ENCODE data around the gene NAV2. TPM values are rescaled to one million over a fixed set of nuclear protein-coding genes. Genes with fewer than 3 reads are reported as not detected.

The NAV2 gene
- total and polyA plus RNA-seq, 2 experiments from 2014 or later = 26.0 to 45.0 TPM

DNA sequence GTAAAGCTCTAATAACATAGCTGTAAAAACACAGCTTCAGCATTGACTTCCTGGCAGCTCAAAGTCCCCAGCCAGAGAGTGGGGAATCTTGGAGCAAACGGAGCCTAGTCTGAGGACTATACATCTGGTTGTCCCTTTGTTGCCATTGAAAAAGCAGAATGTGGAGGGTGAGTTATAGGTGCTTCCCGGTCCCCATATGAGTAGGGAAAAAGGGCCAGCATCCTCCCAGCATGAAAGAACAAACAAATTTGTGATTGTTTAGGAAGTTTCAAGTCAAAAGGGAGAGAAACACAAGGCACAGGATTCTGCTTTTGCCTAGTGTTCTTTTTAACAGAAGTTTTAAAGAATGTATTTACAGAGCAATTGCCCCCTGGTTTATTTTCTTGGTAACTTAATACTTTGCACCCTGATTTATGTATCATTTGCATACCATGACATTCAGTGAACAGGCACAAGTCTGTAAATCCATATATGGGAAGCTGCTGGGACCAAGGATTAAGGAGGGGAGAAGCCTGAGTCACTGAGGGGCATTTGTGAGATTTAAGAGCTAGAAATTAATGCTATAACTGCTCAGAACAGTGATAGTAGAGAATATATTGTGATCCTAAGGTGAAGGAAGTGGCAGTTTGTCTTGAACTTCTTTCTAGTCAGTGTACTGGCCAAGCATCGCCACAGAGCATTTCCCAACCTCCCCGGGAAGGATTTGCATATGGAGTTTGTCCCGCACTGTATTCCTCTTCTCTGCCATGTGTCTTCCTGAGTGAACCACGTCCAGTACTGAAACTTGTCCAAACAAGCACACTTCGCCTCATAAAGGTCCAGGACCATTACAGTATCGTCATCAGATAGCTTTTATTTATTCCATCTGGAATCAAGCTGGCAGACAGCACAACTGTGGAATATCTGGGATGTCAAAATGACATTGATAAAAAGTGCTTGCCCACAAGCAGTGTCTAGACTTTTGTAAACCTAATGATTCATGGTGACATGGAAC, 344.6 kb downstream of the NAV2 start (continued):
- no peak for TF ChIP-seq EZH2phosphoT487 (IDR thresholded peaks at IDR 0.05; ENCODE audit: unreplicated experiment)
- no peak for TF ChIP-seq JUNB (IDR thresholded peaks at IDR 0.05; ENCODE audit: unreplicated experiment)
- no peak for TF ChIP-seq EZH2 (IDR thresholded peaks at IDR 0.05; ENCODE audit: low read depth, unreplicated experiment)
- no peak for TF ChIP-seq CREB1 (CRISPR knock-in tag; IDR thresholded peaks at IDR 0.05; ENCODE audit: low read depth)
- TF ChIP-seq ZNF114 (CRISPR knock-in tag; IDR thresholded peaks at IDR 0.05) = no peak
- TF ChIP-seq, protein P1, sequence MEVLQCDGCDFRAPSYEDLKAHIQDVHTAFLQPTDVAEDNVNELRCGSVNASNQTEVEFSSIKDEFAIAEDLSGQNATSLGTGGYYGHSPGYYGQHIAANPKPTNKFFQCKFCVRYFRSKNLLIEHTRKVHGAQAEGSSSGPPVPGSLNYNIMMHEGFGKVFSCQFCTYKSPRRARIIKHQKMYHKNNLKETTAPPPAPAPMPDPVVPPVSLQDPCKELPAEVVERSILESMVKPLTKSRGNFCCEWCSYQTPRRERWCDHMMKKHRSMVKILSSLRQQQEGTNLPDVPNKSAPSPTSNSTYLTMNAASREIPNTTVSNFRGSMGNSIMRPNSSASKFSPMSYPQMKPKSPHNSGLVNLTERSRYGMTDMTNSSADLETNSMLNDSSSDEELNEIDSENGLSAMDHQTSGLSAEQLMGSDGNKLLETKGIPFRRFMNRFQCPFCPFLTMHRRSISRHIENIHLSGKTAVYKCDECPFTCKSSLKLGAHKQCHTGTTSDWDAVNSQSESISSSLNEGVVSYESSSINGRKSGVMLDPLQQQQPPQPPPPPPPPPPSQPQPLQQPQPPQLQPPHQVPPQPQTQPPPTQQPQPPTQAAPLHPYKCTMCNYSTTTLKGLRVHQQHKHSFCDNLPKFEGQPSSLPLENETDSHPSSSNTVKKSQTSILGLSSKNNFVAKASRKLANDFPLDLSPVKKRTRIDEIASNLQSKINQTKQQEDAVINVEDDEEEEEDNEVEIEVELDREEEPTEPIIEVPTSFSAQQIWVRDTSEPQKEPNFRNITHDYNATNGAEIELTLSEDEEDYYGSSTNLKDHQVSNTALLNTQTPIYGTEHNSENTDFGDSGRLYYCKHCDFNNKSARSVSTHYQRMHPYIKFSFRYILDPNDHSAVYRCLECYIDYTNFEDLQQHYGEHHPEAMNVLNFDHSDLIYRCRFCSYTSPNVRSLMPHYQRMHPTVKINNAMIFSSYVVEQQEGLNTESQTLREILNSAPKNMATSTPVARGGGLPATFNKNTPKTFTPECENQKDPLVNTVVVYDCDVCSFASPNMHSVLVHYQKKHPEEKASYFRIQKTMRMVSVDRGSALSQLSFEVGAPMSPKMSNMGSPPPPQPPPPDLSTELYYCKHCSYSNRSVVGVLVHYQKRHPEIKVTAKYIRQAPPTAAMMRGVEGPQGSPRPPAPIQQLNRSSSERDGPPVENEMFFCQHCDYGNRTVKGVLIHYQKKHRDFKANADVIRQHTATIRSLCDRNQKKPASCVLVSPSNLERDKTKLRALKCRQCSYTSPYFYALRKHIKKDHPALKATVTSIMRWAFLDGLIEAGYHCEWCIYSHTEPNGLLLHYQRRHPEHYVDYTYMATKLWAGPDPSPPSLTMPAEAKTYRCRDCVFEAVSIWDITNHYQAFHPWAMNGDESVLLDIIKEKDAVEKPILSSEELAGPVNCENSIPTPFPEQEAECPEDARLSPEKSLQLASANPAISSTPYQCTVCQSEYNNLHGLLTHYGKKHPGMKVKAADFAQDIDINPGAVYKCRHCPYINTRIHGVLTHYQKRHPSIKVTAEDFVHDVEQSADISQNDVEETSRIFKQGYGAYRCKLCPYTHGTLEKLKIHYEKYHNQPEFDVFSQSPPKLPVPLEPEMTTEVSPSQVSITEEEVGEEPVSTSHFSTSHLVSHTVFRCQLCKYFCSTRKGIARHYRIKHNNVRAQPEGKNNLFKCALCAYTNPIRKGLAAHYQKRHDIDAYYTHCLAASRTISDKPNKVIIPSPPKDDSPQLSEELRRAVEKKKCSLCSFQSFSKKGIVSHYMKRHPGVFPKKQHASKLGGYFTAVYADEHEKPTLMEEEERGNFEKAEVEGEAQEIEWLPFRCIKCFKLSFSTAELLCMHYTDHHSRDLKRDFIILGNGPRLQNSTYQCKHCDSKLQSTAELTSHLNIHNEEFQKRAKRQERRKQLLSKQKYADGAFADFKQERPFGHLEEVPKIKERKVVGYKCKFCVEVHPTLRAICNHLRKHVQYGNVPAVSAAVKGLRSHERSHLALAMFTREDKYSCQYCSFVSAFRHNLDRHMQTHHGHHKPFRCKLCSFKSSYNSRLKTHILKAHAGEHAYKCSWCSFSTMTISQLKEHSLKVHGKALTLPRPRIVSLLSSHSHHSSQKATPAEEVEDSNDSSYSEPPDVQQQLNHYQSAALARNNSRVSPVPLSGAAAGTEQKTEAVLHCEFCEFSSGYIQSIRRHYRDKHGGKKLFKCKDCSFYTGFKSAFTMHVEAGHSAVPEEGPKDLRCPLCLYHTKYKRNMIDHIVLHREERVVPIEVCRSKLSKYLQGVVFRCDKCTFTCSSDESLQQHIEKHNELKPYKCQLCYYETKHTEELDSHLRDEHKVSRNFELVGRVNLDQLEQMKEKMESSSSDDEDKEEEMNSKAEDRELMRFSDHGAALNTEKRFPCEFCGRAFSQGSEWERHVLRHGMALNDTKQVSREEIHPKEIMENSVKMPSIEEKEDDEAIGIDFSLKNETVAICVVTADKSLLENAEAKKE (CRISPR knock-in tag; IDR thresholded peaks at IDR 0.05) = no peak

DNA sequence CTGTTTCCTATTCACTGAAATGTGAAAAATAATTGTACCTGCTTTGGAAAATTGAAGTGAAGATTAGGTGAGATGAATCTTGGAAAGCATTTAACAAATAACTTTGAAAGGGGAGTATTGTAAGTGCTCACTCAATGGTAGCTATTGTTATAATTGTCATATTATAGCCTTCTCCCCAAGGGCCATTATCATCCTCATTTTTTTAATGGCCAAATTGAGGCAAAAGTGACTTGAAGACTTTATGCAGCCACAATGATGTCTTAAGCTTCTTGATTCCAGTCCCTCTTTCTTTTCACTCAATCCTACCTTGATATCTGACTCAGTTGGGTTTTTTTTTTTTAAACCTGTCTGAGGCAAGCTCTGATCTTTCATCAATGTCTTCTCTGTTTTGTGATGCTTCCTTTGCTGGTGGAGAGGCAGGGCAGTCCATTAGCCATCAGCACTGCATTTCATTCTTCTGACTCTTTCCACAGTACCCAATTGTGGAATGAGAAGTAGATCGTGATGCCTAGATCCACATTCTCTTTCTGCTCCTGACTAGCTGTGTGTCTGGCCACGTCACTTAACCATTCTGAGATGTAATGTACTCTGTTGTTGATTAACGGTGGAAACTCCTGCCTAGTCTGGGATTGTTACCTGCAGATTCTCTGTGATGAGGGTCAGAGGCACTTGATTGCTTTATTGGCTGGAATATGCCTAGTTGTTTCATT, 346.3 kb downstream of the NAV2 start:
- no peaks in the 10 kb centered on the region for H3K27me3 ChIP-seq (ENCODE audit: insufficient read depth)
- DNase-seq (ENCODE audit: low spot score) (no peak), ATAC-seq (no peak)
- H3K27ac ChIP-seq (ENCODE audit: low read depth) = no peak overlapping the region
- peaks cover 3% of the 10 kb centered on the region for H3K4me1 ChIP-seq (ENCODE audit: insufficient read depth)
- no peak overlapping the region for H2AFZ ChIP-seq
- H4K20me1 ChIP-seq (replicated peaks; ENCODE audit: insufficient read depth) = peaks cover 4% of the 10 kb centered on the region; the same call in 1 of the 2 replicates
- no peaks in the 10 kb centered on the region for H3F3A ChIP-seq (replicated peaks; ENCODE audit: low read depth)
- H3K9me2 ChIP-seq (ENCODE audit: insufficient read depth) = no peaks in the 10 kb centered on the region
- H3K36me3 ChIP-seq (ENCODE audit: insufficient read depth) = peaks cover 46% of the 10 kb centered on the region
- no peak overlapping the region for H3K4me3 Mint-ChIP-seq
- no peaks in the 10 kb centered on the region for H3K9me3 Mint-ChIP-seq
- peaks cover 9% of the 10 kb centered on the region; the same call in 2 of the 3 replicates for H3K4me1 Mint-ChIP-seq
- H3K79me2 ChIP-seq (replicated peaks; ENCODE audit: insufficient read depth) = no peaks in the 10 kb centered on the region
- peaks cover 92% of the 10 kb centered on the region for H3K36me3 Mint-ChIP-seq (ENCODE audit: low read depth)
- H3K4me3 ChIP-seq = no peak overlapping the region
- no peaks in the 10 kb centered on the region for H3K27me3 Mint-ChIP-seq (ENCODE audit: insufficient read depth, low read depth, poor library complexity)
- no peak overlapping the region for H3K27ac Mint-ChIP-seq
- H3K4me2 ChIP-seq = no peak overlapping the region
- TF ChIP-seq EZH2phosphoT487 (IDR thresholded peaks at IDR 0.05; ENCODE audit: unreplicated experiment) (no peak), EZH2 (IDR thresholded peaks at IDR 0.05; ENCODE audit: low read depth, unreplicated experiment) (no peak)
- TF ChIP-seq, protein P1 (CRISPR knock-in tag; IDR thresholded peaks at IDR 0.05) = no peak

All from GM23338 (cell line).